Hypothalamus (tissue), 51 donors: ENCODE results near the gene CFAP210.
A peak's percentile ranks its signal among the peaks of the same experiment; 100 is the strongest.
"Not testable (repeated sequence)": the region's sequence is repeated elsewhere in the genome, so short reads cannot be mapped to it uniquely, and the experiment has no call there.

Source experiments
- DNase-seq, 51 donors: peaks; one replicate each; lab custom pipeline; 2025; lab: John Stamatoyannopoulos, UW

Gene CFAP210

DNA sequence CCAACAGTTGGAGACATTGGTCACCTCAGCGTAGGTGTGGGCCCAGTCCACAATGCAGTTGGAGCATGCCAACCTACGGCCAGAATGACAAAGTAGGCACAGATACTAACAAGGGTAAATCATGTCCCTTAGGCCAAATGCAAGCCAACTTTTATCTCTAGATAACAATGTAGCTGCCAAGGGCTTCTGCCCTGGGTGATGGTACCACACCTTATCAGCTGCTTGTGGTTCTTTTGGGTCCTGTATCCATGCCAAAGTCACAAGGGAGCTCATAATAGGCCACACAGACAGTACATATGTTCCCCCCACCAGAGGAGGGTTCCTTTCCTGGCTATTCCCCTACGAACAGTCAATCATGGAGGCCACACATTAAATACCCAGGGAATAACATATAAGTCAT, 19.1 kb upstream of the CFAP210 start:
- DNase-seq, result no peak

DNA sequence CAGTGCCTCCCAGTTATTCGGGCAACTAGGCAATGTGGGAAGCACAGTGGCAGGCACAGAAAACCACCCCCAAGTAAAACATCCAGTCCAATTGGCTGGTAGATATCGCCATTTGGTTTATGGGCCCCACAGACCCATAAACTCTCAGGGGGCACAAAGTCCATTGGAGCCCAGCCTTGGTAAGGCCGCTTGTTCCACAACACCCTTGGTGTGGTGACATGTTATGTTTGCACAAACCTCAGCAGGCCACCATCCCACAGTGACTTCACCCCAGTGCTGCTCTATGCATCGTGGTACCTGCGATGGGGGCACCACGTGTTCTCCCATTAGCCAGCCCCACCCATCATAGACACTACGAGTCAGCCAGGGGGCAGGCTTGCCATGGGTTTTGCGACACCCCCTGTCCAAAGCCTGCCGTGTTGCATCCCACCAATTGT, 18.6 kb upstream of the CFAP210 start:
- DNase-seq, result no peak

DNA sequence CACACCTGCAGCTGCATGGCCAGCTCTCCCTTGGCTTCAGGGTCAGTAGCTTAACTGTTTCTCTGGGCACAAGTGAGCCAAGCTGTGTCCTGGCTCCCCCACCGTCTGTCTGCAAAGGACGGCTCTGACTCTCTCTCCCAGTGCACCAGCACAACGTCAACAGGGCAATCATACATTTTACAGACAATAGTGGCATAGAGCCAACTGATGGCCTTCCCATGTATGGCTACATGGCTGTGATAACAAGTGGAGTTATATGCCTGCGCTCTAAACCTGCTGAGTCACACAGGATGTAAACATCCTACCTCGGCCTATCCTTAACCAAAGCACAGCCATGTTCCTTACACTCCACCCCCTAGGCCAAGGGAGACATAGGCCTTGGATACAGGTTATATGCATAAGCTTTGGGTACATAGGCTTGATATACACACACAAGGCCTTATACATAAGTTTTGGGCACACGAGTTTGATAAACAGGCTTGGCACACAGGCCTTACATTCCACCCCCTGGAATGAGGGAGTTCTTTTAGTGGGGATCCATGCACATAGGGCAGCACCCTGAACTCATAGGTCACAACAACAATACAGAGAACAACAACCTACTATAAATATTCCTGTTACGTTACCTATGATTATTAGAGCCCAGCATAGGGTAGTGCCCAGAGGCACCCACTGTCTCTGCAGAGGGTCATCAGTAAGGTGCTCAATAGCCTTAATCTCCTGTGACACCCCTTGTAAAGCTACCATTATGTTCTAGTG, 17.7 kb upstream of the CFAP210 start:
- no peak for DNase-seq

DNA sequence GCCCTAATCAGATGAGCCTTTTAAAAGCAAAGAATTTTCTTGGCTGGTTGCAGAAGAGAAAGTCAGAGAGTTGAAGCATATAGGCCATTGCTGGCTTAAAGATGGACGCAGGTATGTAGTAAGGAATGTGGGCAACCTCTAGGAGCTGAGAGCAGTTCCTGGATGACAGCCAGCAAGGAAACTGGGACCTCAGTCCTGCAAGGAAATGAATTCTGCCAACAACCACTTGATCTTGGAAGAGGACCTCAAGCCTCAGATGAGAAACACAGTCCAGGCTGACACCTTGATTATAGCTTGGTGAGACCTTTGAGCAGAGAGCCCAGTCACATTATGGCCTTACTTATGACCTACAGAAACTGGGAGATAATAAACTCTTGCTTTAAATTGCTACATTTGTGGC, 15.8 kb upstream of the CFAP210 start:
- DNase-seq, result no peak

DNA sequence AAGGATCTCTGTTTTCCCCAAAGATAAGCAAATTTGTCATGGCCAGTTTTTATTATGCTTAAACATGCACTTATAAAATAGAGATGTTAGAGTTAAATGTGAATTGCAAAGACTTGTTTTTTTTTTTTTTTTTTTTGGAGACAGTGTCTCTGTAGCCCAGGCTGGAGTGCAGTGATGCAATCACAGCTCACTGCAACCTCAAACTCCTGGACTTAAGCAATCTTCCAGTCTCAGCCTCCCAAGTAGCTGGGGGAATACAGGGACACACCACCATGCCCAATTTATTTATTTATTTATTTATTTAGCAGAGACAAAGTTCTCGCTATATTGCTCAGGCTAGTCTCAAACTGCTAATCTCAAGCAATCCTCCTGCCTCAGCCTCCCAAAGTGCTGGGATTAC, 15.1 kb upstream of the CFAP210 start:
- no peak for DNase-seq

DNA sequence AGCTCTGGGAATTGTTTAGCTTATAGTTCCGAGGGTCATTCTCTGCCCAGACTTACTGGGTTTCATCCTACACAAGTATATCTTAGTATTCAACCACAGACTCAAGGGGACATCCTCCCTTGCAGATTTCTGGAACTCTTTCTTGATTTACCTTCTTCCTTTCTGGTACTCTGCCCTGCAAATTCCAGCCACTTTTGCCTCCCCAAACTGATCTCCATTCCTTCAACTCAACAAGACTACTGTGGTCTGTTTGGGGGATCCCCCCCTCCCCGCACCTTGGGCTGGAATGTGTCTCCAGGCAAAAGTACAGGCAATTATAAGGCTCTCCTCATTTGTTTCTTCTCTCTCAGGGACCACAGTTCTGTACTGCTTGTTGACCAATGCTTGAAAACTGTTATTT, 13.4 kb upstream of the CFAP210 start:
- DNase-seq, result no peak

GRCh38 chr2:169705927-169706326, 11.7 kb upstream of the CFAP210 start:
- no peak for DNase-seq

GRCh38 chr2:169704160-169704708, 10.0 kb upstream of the CFAP210 start:
- no peak for DNase-seq

GRCh38 chr2:169702996-169703395, 8.8 kb upstream of the CFAP210 start:
- DNase-seq, result no peak

DNA sequence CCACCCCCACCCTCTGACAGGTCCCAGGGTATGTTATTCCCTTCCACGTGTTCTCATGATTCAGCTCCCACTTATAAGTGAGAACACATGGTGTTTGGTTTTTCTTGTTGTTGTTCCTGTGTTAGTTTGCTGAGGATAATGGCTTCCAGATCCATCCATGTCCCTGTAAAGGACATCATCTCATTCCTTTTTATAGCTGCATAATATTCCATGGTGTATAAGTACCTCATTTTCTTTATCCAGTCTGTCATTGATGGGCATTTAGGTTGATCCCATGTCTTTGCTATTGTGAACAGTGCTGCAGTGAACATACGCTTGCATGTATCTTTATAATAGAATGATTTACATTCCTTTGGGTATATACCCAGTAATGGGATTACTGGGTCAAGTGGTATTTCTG, 5.0 kb upstream of the CFAP210 start:
- not testable (repeated sequence) for DNase-seq

GRCh38 chr2:169696381-169696780, 2.2 kb upstream of the CFAP210 start:
- DNase-seq, result no peak

GRCh38 chr2:169694894-169695260, 672 bp upstream of the CFAP210 start:
- DNase-seq, result no peak

DNA sequence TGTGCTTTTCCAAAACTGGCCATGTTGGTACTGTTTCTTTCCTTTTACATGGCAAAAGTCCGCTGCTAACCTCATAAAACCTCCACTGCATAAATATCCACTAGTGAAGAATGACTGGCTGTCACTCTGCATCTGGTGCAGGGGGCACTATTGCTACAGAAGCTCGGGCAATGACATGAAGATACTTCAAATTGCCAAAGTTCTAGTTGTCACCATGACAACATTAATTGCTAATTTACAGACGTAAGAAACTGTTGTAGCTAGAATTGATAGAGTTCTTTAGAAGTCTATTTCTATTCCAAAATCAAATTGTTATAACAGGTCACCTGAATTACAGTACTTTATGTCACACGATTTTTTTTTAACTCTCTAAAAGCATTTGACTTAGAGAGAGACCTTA, 845 bp downstream of the CFAP210 start:
- peak in 8 of 51 donors; percentile 1 to 19 (median 10) for DNase-seq

DNA sequence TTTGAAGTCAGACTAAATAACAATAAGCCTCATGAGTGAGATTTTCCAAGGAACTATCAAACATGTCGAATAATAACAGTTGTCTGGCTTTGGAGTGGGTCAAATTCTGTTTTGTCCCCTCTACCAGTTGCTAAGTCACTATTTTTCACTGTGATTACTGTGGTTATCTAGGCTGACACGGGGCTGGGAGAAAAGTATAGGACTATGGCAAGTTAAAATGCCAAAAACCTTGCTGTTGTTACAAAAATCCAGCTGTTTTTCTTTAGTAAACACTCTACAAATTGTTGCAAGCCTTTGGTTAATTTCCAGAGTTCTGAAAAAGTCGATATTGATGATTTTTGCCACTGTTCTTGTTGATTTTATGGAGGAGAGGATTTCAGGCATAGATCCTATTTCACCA, 1.5 kb downstream of the CFAP210 start:
- DNase-seq, result no peak

DNA sequence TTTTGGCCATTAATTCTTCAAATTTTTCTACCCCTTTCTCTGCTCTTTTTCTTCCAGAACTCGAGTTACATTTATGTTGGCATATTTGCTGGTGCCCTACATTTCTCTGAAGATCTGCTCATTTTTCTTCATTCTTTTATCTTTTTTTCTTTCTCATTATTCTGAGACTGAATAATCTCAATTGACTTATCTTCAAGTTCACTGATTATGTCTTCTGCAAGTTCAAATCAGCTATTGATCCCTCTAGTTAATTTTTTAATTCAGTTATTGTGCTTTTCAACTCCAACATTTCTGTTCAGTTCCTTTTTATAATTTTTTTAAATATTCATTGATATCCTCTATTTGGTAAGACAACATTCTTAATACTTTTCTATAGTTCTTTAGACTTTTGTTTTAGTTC, 3.2 kb downstream of the CFAP210 start:
- no peak for DNase-seq

DNA sequence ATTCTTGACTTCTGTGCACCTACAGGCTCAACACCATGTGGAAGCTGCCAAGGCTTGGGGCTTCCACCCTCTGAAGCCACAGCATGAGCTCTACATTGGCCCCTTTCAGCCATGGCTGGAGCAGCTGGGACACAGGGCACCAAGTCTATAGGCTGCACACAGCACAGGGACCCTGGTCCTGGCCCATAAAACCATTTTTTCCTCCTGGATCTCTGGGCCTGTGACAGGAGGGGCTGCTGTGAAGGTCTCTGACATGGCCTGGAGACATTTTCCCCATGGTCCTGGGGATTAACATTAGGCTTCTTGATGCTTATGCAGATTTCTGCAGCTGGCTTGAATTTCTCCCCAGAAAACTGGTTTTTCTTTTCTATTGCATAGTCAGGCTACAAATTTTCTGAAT, 6.3 kb downstream of the CFAP210 start:
- not testable (repeated sequence) for DNase-seq

- DNase-seq, result not testable (repeated sequence)
These were observed 7.4 kb downstream of the CFAP210 start for GRCh38 chr2:169686825-169687224.

DNA sequence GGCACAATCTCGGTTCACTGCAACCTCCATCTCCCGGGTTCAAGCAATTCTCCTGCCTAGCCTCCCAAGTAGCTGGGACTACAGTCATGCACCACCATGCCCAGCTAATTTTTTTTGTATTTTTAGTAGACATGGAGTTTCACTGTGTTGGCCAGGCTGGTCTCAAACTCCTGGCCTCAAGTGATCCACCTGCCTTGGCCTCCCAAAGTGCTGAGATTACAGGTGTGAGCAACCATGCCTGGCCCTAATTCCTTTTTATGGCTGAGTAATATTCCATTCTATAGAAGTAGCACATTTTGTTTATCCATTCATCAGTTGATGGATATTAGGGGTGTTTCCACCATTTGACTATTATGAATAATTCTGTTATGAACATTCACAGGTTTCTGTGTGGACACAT, 9.5 kb downstream of the CFAP210 start:
- DNase-seq, result not testable (repeated sequence)

DNA sequence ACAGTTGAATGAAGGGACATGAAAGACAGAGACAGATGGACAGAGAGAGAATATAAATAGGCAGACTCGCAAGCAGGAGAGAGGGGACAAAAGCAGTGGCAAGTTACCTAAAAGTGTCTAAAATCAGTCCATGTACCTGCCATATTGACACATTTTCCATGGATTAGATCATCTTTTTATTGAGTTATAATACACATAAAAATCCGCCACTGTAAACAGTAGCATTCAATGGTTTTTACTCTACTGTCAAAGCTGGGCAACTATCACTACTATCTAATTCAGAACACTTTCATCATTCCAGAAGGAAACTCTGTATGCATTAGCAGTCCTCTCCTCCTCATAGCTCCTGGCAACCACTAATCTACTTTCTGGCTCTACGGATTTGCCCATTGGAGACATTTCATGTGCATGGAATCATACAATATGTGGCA, 10.1 kb downstream of the CFAP210 start:
- DNase-seq, result no peak

- no peak for DNase-seq
These were observed 10.6 kb downstream of the CFAP210 start for GRCh38 chr2:169683425-169684134.

DNA sequence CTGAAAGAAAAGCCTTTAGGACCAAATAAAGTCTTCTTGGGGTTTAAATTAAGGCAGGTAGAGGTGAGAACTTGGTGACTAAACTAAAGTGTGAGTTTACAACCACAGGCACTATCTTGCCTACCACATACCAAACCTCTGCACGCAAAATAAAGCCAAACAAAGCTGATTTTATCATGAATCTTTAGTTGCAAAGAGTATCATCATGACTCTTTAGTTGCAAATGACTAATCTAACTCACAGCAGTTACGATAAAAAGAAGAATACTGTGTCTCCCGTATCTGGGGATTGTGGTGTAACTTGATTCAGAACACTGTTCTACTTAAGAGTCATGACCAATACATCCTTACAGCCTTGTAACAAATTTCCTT, 11.2 kb downstream of the CFAP210 start:
- no peak for DNase-seq

GRCh38 chr2:169676850-169677249, 17.4 kb downstream of the CFAP210 start:
- no peak for DNase-seq
